ENCODE measurements around the gene SLC25A36.

DNA sequence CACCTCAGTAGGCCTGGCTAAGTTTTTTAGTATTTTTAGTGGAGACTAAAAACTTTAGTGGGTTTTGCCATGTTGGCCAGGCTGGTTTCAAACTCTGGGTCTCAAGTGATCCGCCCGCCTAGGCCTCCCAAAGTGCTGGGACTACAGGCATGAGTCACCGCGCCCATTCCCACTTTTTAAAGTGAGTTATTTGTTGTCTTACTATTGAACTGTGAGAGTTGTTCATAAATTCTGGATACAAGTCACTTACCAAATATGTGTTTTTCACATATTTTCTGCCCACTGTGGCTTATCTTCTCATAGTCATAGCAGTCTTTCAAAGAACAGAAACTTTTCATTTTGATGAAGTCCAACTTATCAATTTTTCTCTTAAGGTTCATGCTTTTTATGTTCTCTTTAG, 79.6 kb downstream of the SLC25A36 start:
- TF ChIP-seq, protein P1, sequence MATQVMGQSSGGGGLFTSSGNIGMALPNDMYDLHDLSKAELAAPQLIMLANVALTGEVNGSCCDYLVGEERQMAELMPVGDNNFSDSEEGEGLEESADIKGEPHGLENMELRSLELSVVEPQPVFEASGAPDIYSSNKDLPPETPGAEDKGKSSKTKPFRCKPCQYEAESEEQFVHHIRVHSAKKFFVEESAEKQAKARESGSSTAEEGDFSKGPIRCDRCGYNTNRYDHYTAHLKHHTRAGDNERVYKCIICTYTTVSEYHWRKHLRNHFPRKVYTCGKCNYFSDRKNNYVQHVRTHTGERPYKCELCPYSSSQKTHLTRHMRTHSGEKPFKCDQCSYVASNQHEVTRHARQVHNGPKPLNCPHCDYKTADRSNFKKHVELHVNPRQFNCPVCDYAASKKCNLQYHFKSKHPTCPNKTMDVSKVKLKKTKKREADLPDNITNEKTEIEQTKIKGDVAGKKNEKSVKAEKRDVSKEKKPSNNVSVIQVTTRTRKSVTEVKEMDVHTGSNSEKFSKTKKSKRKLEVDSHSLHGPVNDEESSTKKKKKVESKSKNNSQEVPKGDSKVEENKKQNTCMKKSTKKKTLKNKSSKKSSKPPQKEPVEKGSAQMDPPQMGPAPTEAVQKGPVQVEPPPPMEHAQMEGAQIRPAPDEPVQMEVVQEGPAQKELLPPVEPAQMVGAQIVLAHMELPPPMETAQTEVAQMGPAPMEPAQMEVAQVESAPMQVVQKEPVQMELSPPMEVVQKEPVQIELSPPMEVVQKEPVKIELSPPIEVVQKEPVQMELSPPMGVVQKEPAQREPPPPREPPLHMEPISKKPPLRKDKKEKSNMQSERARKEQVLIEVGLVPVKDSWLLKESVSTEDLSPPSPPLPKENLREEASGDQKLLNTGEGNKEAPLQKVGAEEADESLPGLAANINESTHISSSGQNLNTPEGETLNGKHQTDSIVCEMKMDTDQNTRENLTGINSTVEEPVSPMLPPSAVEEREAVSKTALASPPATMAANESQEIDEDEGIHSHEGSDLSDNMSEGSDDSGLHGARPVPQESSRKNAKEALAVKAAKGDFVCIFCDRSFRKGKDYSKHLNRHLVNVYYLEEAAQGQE (IDR thresholded peaks at IDR 0.05; ENCODE audit: insufficient read depth in 1 of 2, low read depth in 2 of 2, low read length in 2 of 2) = no peak
- no peak for TF ChIP-seq TAF1 (IDR thresholded peaks at IDR 0.05; ENCODE audit: borderline replicate concordance, insufficient read depth, low read length)
- no peak for TF ChIP-seq POLR2AphosphoS5 (IDR thresholded peaks at IDR 0.05; ENCODE audit: low read depth, low read length)

Measured in PFSK-1 (cell line).